ENCODE results near the gene TMEM147.
"Not testable (repeated sequence)": the region's sequence is repeated elsewhere in the genome, so short reads cannot be mapped to it uniquely, and the experiment has no call there.

Gene TMEM147

DNA sequence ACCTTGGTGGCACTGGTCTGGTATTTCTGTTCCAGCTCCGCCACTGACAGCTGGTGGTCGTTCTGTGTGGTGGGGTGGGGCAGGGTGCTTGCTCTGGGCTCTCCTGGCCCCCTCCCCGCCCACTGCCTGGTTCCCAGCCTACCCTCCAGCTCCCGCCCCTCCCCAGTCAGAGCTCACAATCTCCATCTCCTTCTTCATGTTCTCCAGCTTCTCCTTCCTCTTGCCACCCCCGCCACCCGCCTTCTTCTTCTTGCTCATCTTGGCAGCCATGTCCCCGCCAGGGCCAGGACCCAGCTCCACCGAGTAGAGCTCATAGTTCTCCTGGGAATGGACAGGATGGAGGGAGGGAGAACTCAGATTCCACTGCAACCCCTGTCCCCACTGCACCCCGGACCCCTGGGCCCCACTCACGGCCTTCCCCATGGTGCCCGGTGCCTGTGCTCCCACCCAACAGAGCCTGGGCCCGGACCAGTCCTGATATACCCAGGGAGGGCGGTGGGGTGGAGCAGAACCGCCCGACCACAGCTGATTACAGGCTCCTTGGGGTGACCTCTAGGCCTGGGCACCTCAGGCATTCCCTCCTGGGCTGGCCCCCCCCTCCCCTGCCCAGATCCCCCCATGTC is 17.9 kb downstream of the TMEM147 start, which contains the start of gene ATP4A:
Gene ATP4A (minus strand): TSS at position 452 of the 623 bp plus-strand sequence. CDS start 29 bp downstream, at position 423.
- DNase-seq (ENCODE audit: low read depth) = no peak

DNA sequence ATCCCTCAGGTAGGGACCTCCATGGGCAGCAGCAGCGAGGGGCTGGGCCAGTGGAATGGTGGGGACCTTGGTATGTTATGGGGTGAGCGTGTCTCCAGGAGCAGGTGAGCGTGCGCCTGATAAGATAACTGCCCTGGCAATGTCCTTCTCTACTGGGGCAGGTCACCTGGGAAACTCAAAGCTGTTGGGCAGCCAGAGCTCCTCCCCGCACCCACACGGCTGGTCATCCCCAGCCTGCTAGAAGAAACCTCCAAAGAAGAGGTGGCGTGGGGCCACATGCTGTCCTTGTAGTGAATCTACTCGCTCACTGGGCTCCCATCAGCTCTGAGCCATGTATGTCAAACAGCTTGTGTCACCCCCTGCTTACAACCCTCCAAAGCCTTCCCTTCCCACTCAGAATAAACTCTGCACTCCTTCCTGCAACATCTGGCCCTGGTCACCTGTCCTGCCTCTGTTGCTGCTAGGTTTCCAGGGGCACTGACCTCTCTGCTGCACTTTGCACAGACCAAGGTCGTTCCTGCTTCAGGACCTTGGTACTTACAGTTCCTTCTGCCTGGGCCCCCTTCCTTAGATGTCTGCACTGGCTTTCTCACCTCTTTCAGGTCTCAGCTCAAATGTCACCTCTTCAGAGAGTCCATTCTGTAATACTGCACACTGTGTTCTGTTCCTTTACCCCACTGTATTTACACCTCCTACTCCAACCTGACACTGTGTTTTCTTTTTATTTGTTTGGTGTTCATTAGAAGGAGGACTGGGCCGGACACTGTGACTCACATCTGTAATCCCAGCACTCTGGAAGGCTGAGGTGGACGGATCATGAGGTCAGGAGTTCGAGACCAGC is 19.8 kb downstream of the TMEM147 start:
- no peak for DNase-seq (ENCODE audit: low read depth)

DNA sequence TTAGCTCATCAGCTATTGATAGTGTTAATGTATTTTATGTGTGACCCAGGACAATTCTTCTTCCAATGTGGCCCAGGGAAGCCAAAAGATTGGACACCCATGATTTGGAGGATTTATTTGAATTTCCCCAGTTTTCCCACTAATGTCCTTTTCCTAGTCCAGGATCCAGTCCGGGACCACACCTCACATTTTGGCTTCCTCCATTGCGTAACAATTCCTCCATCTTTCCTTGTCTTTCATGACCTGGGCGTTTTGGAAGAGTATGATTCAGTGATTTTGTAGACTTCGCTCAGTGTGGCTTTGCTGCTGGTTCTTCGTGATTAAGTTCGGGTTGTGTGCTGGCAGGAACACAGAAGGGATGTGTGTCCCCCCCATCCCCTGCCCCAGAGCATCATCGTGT is 21.3 kb downstream of the TMEM147 start:
- no peak for DNase-seq (ENCODE audit: low read depth)

GRCh38 chr19:35569281-35569781 is 23.9 kb downstream of the TMEM147 start:
- no peak for DNase-seq (ENCODE audit: low read depth)

GRCh38 chr19:35571406-35571965 is 26.1 kb downstream of the TMEM147 start:
- DNase-seq (ENCODE audit: low read depth) = no peak

- DNase-seq (ENCODE audit: low read depth) = no peak
Measured at GRCh38 chr19:35577918-35578317, 32.5 kb downstream of the TMEM147 start.

- DNase-seq (ENCODE audit: low read depth) = no peak
Measured at GRCh38 chr19:35578707-35579106, 33.3 kb downstream of the TMEM147 start.

GRCh38 chr19:35582760-35583159 is 37.3 kb downstream of the TMEM147 start:
- DNase-seq (ENCODE audit: low read depth) = no peak

GRCh38 chr19:35585848-35586247 is 40.4 kb downstream of the TMEM147 start, which contains the start of gene PMIS2:
Gene PMIS2 (plus strand): TSS chr19:35586173. CDS start chr19:35586260, 87 bp downstream.
- no peak for DNase-seq (ENCODE audit: low read depth)

- DNase-seq (ENCODE audit: low read depth) = no peak
Measured at GRCh38 chr19:35587321-35587720, 41.9 kb downstream of the TMEM147 start.

DNA sequence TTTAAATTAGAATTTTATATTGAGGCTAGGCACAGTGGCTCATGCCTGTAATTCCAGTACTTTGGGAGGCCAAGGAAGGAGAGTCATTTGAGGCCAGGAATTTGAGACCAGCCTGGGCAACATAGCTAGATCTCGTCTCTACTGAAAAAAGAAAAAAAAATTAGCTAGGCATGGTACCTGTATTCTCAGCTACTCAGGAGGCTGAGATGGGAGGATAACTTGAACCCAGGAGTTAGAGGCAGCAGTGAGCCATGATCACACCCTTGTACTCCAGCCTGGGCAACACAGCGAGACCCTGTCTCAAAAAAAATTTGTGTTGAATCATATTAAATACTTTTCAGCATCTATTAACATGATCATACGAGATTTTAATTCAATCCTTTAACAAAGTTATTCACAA is 45.4 kb downstream of the TMEM147 start:
- no peak for DNase-seq (ENCODE audit: low read depth)

- DNase-seq (ENCODE audit: low read depth) = no peak
Measured at GRCh38 chr19:35592226-35592625, 46.8 kb downstream of the TMEM147 start.

DNA sequence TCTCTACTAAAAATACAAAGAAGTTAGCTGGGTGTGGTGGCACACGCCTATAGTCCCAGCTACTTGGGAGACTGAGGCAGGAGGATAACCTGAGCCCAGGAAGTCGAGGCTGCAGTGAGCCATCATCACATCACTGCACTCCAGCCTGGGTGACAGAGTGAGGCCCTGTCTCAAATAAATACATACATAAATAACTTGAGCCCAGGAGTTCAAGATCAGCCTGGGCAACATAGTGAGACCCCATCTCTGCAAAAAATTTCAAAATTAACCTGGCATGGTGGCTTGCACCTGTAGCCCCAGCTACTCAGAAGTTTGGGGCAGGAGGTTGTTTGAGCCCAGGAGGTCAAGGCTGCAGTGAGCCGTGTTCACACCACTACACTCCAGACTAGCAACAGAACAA is 49.6 kb downstream of the TMEM147 start:
- DNase-seq (ENCODE audit: low read depth) = not testable (repeated sequence)

DNA sequence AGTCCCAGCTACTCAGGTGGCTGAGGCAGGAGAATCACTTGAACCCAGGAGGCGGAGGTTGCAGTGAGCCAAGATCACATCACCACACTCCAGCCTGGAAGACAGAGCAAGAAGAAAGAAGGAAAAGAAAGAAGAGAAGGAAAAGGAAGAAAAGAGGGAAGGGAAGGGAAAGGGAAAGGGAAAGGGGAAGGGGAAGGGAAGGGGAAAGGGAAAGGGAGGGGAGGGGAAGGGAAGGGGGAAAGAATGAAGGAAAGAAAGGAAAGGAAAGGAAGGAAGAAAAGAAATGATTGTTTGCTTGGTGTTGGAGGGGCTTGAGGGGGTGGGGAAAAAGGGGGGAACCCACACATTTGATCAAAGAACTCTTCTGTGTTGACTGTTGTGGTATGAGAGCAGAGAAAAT is 50.5 kb downstream of the TMEM147 start:
- DNase-seq (ENCODE audit: low read depth) = no peak

DNA sequence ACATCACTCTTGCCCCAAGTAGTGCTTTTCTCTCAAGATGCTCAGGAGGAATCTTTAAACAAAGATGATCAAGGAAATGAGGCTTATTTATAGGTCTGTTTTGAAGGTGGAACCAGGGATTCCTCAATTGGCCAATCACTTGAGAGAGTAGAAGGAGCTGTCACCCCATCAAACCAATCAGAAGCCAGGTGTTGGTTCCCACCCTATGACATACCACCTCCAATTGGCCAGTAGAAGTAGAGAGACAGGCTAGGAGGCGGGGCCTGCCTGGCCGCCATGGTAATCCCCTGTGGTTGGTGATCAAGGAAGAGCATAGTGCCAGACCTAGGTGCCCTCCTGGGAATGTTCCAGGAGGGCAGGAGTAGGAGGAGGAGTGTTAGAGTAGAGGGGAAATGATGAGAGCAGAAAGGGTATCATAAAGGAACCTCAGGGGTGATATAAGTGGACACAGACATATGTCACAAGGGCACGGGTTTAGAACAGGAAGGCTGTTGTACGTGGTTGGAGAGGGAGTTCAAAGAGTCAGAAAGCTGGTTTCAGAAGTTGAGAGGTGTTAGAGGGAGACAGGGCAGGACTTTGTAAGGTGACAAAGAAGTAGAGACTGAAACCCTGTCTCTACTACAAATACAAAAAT is 51.1 kb downstream of the TMEM147 start:
- DNase-seq (ENCODE audit: low read depth) = no peak
